ENCODE data around the gene NT5DC2.

The NT5DC2 gene

GRCh38 chr3:52524258-52524751, 9.4 kb downstream of the NT5DC2 start:
- no peak for DNase-seq

- DNase-seq = no peak
Observed at GRCh38 chr3:52523386-52524257, 10.0 kb downstream of the NT5DC2 start.

GRCh38 chr3:52522651-52523251, 10.9 kb downstream of the NT5DC2 start:
- DNase-seq = no peak

- no peak for DNase-seq
Observed at GRCh38 chr3:52521881-52522650, 11.6 kb downstream of the NT5DC2 start.

- no peak for DNase-seq
Observed at GRCh38 chr3:52521488-52521824, 12.2 kb downstream of the NT5DC2 start.

- no peak for DNase-seq
Observed at GRCh38 chr3:52520716-52521487, 12.8 kb downstream of the NT5DC2 start.

GRCh38 chr3:52520141-52520667, 13.5 kb downstream of the NT5DC2 start:
- no peak for DNase-seq

GRCh38 chr3:52519445-52520140, 14.1 kb downstream of the NT5DC2 start:
- no peak for DNase-seq

- DNase-seq = no peak
Observed at GRCh38 chr3:52518723-52519444, 14.8 kb downstream of the NT5DC2 start.

GRCh38 chr3:52517796-52518722, 15.6 kb downstream of the NT5DC2 start:
- no peak for DNase-seq

- DNase-seq = no peak
Observed at GRCh38 chr3:52516509-52517195, 17.0 kb downstream of the NT5DC2 start.

GRCh38 chr3:52515192-52515591, 18.5 kb downstream of the NT5DC2 start:
- no peak for DNase-seq

- no peak for DNase-seq
Observed at GRCh38 chr3:52514576-52514975, 19.1 kb downstream of the NT5DC2 start.

- no peak for DNase-seq
Observed at GRCh38 chr3:52513281-52513680, 20.4 kb downstream of the NT5DC2 start.

GRCh38 chr3:52512727-52513126, 20.9 kb downstream of the NT5DC2 start:
- DNase-seq = no peak

GRCh38 chr3:52512105-52512504, 21.6 kb downstream of the NT5DC2 start:
- no peak for DNase-seq

GRCh38 chr3:52511509-52511908, 22.1 kb downstream of the NT5DC2 start:
- no peak for DNase-seq

GRCh38 chr3:52509753-52510328, 23.8 kb downstream of the NT5DC2 start:
- no peak for DNase-seq

- no peak for DNase-seq
Observed at GRCh38 chr3:52507359-52507758, 26.3 kb downstream of the NT5DC2 start.

Data from KG1 (cell line).